Measurements from ENCODE around the gene TP53BP1. TPM values are rescaled to one million over a fixed set of nuclear protein-coding genes. Genes with fewer than 3 reads are reported as not detected.
"Not testable (repeated sequence)": the region's sequence is repeated elsewhere in the genome, so short reads cannot be mapped to it uniquely, and the experiment has no call there.

TP53BP1 gene
- total RNA-seq, 1 donor = 94.1 TPM

- no peak for TF ChIP-seq CTCF (IDR thresholded peaks at IDR 0.05; ENCODE audit: insufficient read depth, low read depth, low read length)
- H3K4me3 ChIP-seq (ENCODE audit: low read depth, low read length) = no peak overlapping the region
- peak; percentile 59 for DNase-seq (ENCODE audit: low read depth)
Observed at GRCh38 chr15:43410572-43411214, 82.3 kb downstream of the TP53BP1 start.

DNA sequence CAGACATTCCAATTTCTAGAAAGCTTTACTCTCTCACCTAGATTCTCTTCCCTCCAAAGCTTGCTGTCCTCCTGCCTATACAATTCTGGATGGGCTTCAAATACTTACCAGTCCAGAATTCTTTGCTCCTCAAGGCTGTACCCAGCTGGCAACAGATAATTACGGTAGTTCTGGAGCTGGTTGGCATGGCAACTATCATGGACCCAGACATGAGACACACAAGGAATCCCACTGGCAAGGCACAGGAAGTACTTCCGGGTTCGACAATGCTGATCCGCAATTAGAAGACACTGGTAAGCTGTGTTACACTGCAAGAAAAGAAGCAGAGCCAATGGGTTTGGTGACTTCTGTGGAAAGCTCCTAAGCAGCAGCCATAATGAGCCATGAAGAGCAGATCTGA, 84.2 kb downstream of the TP53BP1 start:
- DNase-seq (ENCODE audit: low read depth) = no peak
- no peak for TF ChIP-seq CTCF (IDR thresholded peaks at IDR 0.05; ENCODE audit: insufficient read depth, low read depth, low read length)
- H3K4me3 ChIP-seq (ENCODE audit: low read depth, low read length) = no peak overlapping the region

- DNase-seq (ENCODE audit: low read depth) = no peak
Observed at GRCh38 chr15:43406808-43407207, 86.1 kb downstream of the TP53BP1 start.

GRCh38 chr15:43406189-43406588, 86.8 kb downstream of the TP53BP1 start:
- DNase-seq (ENCODE audit: low read depth) = no peak
- H3K4me3 ChIP-seq (ENCODE audit: low read depth, low read length) = no peak overlapping the region
- no peak for TF ChIP-seq CTCF (IDR thresholded peaks at IDR 0.05; ENCODE audit: insufficient read depth, low read depth, low read length)

More at GRCh38 chr15:43406808-43407207, 86.1 kb downstream of the TP53BP1 start:
- TF ChIP-seq CTCF (IDR thresholded peaks at IDR 0.05; ENCODE audit: insufficient read depth, low read depth, low read length) = no peak
- no peak overlapping the region for H3K4me3 ChIP-seq (ENCODE audit: low read depth, low read length)

- H3K4me3 ChIP-seq (ENCODE audit: low read depth, low read length) = no peak overlapping the region
- TF ChIP-seq CTCF (IDR thresholded peaks at IDR 0.05; ENCODE audit: insufficient read depth, low read depth, low read length) = no peak
- DNase-seq (ENCODE audit: low read depth) = no peak
Observed at GRCh38 chr15:43404130-43404529, 88.8 kb downstream of the TP53BP1 start.

- H3K4me3 ChIP-seq (ENCODE audit: low read depth, low read length) = no peak overlapping the region
- DNase-seq (ENCODE audit: low read depth) = no peak
- no peak for TF ChIP-seq CTCF (IDR thresholded peaks at IDR 0.05; ENCODE audit: insufficient read depth, low read depth, low read length)
Observed at GRCh38 chr15:43403616-43404015, 89.3 kb downstream of the TP53BP1 start.

GRCh38 chr15:43402255-43402654, 90.7 kb downstream of the TP53BP1 start:
- TF ChIP-seq CTCF (IDR thresholded peaks at IDR 0.05; ENCODE audit: insufficient read depth, low read depth, low read length) = no peak
- DNase-seq (ENCODE audit: low read depth) = no peak
- no peak overlapping the region for H3K4me3 ChIP-seq (ENCODE audit: low read depth, low read length)

- not testable (repeated sequence) for DNase-seq (ENCODE audit: low read depth); H3K4me3 ChIP-seq (ENCODE audit: low read depth, low read length)
Observed at GRCh38 chr15:43393592-43393991, 99.4 kb downstream of the TP53BP1 start.

Measured in fibroblast of villous mesenchyme (primary cell).